Activated naive CD4-positive, alpha-beta T cell treated with anti-CD3 and anti-CD28 coated beads, Interleukin-2, amount 50 U/mL, for 72 hours (primary cell): ENCODE measurements around the gene AFF3. TPM values are rescaled to one million over a fixed set of nuclear protein-coding genes. Genes with fewer than 3 reads are reported as not detected.
"Not testable (repeated sequence)": the region's sequence is repeated elsewhere in the genome, so short reads cannot be mapped to it uniquely, and the experiment has no call there.

ENCODE experiments used
- ATAC-seq, 2 donors: fragments of 150-1000 bp; cut with Tn5 transposase; 2 replicates each; pipeline ENCODE4 v1.10.0; 2021; ENCODE audit warnings: mild to moderate bottlenecking in 2 of 2, moderate library complexity in 2 of 2
- DNase-seq, 2 donors: peaks; one replicate each; pipeline ENCODE4 v3.0.0; 2021 to 2022; ENCODE audit warnings: low spot score in 2 of 2
- H3K27ac Mint-ChIP-seq, 2 donors: one replicate each; pipeline ENCODE4 v1.8.0; 2022; ENCODE audit warnings: mild to moderate bottlenecking in 2 of 2, mixed read lengths in 2 of 2
- H3K36me3 Mint-ChIP-seq, 2 donors: one replicate each; pipeline ENCODE4 v1.8.0; 2022; ENCODE audit warnings: mixed read lengths in 2 of 2
- H3K9me3 Mint-ChIP-seq, 2 donors: one replicate each; pipeline ENCODE4 v1.8.0; 2022; ENCODE audit warnings: mixed read lengths in 2 of 2
- total RNA-seq, 2 donors: library from RNA; stranded (reverse); gene quantifications; one replicate each; pipeline ENCODE4 v1.2.3, GENCODE V29; 2022

The AFF3 gene
- total RNA-seq, 2 donors from 2014 or later, result 1.5 to 5.2 TPM

GRCh38 chr2:99670768-99671734 lies 471.3 kb downstream of the AFF3 start:
- ATAC-seq, result no peak
- peaks cover 0 to under 1% of the 10 kb centered on the region in 2 donors for H3K36me3 Mint-ChIP-seq
- DNase-seq, result no peak
- peaks cover 0 to 4% of the 10 kb centered on the region in 2 donors for H3K9me3 Mint-ChIP-seq
- H3K27ac Mint-ChIP-seq, result no peak overlapping the region

GRCh38 chr2:99666256-99666655 lies 476.1 kb downstream of the AFF3 start:
- DNase-seq (no peak), ATAC-seq (no peak)
- H3K36me3 Mint-ChIP-seq, result peaks cover 7% of the 10 kb centered on the region in 2 donors
- peaks cover 2 to 12% of the 10 kb centered on the region in 2 donors for H3K9me3 Mint-ChIP-seq
- H3K27ac Mint-ChIP-seq, result no peak overlapping the region

GRCh38 chr2:99663641-99664040 lies 478.7 kb downstream of the AFF3 start:
- ATAC-seq, result no peak
- Mint-ChIP-seq H3K9me3 (peaks cover 2 to 12% of the 10 kb centered on the region in 2 donors), H3K36me3 (peaks cover 7% of the 10 kb centered on the region in 2 donors), H3K27ac (no peak overlapping the region)
- no peak for DNase-seq

GRCh38 chr2:99662761-99663341 lies 479.5 kb downstream of the AFF3 start:
- Mint-ChIP-seq H3K36me3 (peaks cover 7% of the 10 kb centered on the region in 2 donors), H3K27ac (no peak overlapping the region), H3K9me3 (peaks cover 2 to 12% of the 10 kb centered on the region in 2 donors)
- ATAC-seq (no peak), DNase-seq (no peak)

GRCh38 chr2:99661761-99662160 lies 480.6 kb downstream of the AFF3 start:
- not testable (repeated sequence) for H3K36me3 Mint-ChIP-seq, DNase-seq, ATAC-seq, H3K27ac Mint-ChIP-seq
- peaks cover 2 to 12% of the 10 kb centered on the region in 2 donors for H3K9me3 Mint-ChIP-seq

- Mint-ChIP-seq H3K36me3 (peaks cover 4 to 7% of the 10 kb centered on the region in 2 donors), H3K9me3 (peaks cover 2 to 6% of the 10 kb centered on the region in 2 donors), H3K27ac (no peak overlapping the region)
- DNase-seq, result no peak
- no peak for ATAC-seq
Measured at GRCh38 chr2:99660616-99661406, 481.6 kb downstream of the AFF3 start.

GRCh38 chr2:99659874-99660273 lies 482.5 kb downstream of the AFF3 start:
- no peak overlapping the region for H3K27ac Mint-ChIP-seq
- H3K36me3 Mint-ChIP-seq, result peaks cover 0 to 5% of the 10 kb centered on the region in 2 donors
- H3K9me3 Mint-ChIP-seq, result peaks cover 0 to 2% of the 10 kb centered on the region in 2 donors
- no peak for ATAC-seq
- DNase-seq, result no peak

- no peak for ATAC-seq
- no peaks in the 10 kb centered on the region for H3K36me3 Mint-ChIP-seq
- H3K9me3 Mint-ChIP-seq, result no peaks in the 10 kb centered on the region
- DNase-seq, result no peak
- H3K27ac Mint-ChIP-seq, result no peak overlapping the region
Measured at GRCh38 chr2:99657691-99658258, 484.6 kb downstream of the AFF3 start.

- DNase-seq, result no peak
- ATAC-seq, result no peak
- H3K9me3 Mint-ChIP-seq, result no peaks in the 10 kb centered on the region
- no peaks in the 10 kb centered on the region for H3K36me3 Mint-ChIP-seq
- H3K27ac Mint-ChIP-seq, result no peak overlapping the region
Measured at GRCh38 chr2:99656994-99657393, 485.4 kb downstream of the AFF3 start.

GRCh38 chr2:99653433-99653832 lies 489.0 kb downstream of the AFF3 start:
- ATAC-seq, result no peak
- Mint-ChIP-seq H3K9me3 (peaks cover 0 to 4% of the 10 kb centered on the region in 2 donors), H3K36me3 (no peaks in the 10 kb centered on the region), H3K27ac (no peak overlapping the region)
- no peak for DNase-seq

GRCh38 chr2:99652862-99653261 lies 489.5 kb downstream of the AFF3 start:
- H3K36me3 Mint-ChIP-seq, result no peaks in the 10 kb centered on the region
- DNase-seq (no peak), ATAC-seq (no peak)
- H3K9me3 Mint-ChIP-seq, result peaks cover 0 to 4% of the 10 kb centered on the region in 2 donors
- no peak overlapping the region for H3K27ac Mint-ChIP-seq

- ATAC-seq (no peak), DNase-seq (no peak)
- Mint-ChIP-seq H3K9me3 (peaks cover 0 to 4% of the 10 kb centered on the region in 2 donors), H3K27ac (no peak overlapping the region), H3K36me3 (no peaks in the 10 kb centered on the region)
Measured at GRCh38 chr2:99651930-99652670, 490.3 kb downstream of the AFF3 start.

- ATAC-seq (no peak), DNase-seq (no peak)
- no peak overlapping the region for H3K27ac Mint-ChIP-seq
- peaks cover 0 to 4% of the 10 kb centered on the region in 2 donors for H3K9me3 Mint-ChIP-seq
- no peaks in the 10 kb centered on the region for H3K36me3 Mint-ChIP-seq
Measured at GRCh38 chr2:99648906-99649789, 493.2 kb downstream of the AFF3 start.

GRCh38 chr2:99648178-99648844 lies 494.1 kb downstream of the AFF3 start:
- H3K9me3 Mint-ChIP-seq, result peaks cover 0 to 4% of the 10 kb centered on the region in 2 donors
- no peak for ATAC-seq
- H3K36me3 Mint-ChIP-seq, result no peaks in the 10 kb centered on the region
- DNase-seq, result no peak
- H3K27ac Mint-ChIP-seq, result no peak overlapping the region

GRCh38 chr2:99645960-99646359 lies 496.4 kb downstream of the AFF3 start:
- ATAC-seq (no peak), DNase-seq (no peak)
- no peak overlapping the region for H3K27ac Mint-ChIP-seq
- H3K36me3 Mint-ChIP-seq, result no peaks in the 10 kb centered on the region
- peaks cover 0 to under 1% of the 10 kb centered on the region in 2 donors for H3K9me3 Mint-ChIP-seq
